GM19467 (cell line): ENCODE measurements around the gene CEP128.

ENCODE experiments used
- ATAC-seq: cut with Tn5 transposase; IDR thresholded peaks from one replicate; pipeline ENCODE4 v1.9.1; 2021; ENCODE audit warnings: mild to moderate bottlenecking, moderate library complexity; ENCODE audit not compliant: unreplicated experiment

CEP128 gene

DNA sequence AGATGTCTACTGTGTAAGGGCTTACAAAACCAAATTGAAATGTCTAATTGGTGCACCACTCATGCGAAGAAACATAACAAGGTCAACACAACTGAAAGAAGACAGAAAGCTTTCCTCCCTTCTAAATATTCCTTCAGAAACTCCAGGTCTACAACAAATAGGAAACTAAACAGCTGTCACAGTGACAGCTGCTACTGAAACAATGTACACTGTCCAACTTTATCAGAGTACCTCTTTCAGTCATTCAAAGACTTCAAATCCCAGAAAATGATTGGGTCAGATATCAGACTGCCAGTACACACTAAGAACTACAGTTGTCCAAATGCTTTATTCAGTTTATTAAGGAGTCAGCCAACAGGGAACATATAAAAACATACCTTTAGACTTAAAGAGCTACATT lies 35.2 kb downstream of the CEP128 start:
- no peak for ATAC-seq

DNA sequence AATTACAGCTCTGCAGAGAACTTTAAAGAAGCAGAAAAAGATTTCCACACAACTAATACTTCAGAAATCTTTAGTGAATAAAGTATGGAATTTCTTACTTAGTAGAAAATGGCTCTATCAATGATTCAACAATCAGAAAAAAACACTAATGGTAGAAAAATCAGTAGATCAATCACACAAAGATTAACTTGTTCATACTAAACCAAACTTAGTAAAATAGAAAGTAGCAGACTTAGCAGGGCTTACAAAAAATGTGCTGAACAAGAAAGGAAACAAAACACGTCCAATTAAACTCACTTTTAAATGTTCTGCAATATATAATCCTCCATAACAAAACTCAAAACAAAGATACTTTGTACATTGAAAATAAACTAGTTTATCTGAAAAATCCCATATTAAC lies 38.9 kb downstream of the CEP128 start:
- ATAC-seq = no peak

DNA sequence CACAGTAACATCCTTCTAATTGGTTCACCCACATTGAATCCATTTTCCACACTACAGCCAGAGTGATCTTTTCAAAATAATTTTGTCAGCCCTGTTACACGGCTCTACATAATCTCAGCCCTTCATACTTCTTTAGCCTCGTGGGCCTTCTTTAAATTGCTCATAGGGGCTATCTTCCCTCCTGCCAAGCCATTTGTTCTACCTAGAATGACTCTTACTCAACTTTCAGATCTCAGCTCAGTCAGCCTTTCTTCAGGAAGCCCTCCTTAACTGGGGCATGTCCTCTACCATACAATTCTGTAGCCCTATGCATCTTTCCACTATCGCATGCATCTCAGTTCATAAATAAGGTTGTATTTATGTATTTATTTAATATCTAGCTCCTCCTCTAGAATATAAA lies 39.7 kb downstream of the CEP128 start:
- no peak for ATAC-seq

DNA sequence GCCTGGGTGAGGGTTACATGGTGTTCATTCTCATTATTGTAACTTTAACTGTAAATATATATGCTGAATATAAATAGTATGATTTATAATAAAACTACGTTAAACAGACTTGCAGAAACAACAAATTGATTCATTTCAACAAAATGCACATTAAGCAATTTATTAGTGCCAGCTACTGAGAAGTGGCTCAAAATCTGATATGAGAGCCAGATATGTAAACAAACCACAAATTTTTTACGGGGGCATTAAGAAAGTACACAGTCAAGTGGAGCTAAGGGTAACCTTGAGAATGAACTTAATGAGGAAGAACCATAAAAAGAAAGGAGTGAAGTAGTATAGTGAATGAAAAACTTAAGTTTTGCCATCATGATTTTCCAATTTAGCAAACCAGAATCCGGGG lies 40.3 kb downstream of the CEP128 start:
- ATAC-seq = no peak

DNA sequence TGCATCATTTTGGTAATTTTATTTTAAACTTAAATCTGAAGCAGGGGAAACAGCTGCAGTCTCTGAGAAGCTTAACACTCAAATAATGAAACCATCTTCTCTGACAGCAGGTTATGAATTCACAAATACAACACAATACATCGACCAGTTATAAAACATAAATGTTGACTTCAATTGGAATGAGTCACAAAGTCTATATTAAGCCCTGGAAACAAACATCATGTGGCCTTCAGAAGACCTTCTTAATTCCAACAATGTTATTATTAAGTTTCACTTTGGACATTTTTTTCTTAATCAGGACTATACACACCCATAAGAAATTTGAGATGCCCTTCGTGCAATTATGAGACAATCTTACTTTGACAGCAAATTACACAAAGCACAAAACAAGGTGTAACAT lies 68.9 kb downstream of the CEP128 start:
- no peak for ATAC-seq

DNA sequence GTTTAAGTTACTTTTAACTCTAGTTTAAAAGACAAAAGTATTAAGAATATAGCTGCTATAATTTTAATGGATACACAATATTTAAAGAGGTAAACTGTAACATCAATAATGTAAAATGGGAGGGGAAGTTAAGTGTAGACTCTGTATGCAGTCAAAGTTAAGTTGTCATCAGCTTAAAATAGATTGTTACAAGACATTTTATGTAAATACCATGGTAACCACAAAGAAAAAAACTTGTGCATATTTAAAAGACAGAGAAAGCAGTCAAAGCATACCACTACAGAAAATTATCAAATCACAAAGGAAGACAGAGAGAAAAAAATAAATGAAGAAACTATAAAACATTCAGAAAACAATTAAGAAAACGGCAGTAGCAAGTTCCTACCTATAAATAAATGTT lies 73.3 kb downstream of the CEP128 start:
- no peak for ATAC-seq

DNA sequence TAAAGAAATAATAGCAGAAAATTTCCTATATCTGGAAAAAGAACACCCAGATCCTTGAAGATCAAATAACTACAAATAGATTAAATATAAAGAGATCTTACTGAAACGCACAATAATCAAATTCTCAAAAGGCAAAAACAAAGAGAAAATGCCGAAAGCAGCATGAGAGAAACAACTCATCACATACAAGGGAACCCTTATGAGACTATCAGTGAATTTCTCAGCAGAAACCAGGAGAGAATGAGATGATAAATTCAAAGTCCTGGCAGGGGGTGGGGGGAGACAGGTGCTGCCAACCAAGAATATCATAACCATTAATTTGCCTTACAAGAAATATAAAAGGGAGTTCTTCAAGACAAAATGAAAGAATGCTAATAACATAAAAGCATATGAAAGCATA lies 73.7 kb downstream of the CEP128 start:
- no peak for ATAC-seq

DNA sequence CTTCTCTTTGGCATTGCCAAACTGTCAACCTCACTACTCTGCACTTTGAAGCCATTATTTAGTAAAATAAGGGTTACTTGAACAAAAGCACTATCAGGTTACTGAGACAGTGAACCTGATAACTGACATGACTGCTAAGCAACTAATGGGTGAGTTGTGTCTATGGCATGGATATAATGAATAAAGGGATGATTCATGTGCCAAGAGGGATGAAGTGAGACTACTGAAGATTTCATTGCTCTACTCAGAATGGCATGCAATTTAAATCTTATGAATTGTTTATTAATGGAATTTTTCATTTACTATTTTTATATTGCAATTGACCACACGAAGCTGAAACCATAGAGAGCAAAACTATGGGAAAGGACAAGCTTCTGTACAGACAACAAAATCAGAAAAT lies 74.4 kb downstream of the CEP128 start:
- no peak for ATAC-seq

DNA sequence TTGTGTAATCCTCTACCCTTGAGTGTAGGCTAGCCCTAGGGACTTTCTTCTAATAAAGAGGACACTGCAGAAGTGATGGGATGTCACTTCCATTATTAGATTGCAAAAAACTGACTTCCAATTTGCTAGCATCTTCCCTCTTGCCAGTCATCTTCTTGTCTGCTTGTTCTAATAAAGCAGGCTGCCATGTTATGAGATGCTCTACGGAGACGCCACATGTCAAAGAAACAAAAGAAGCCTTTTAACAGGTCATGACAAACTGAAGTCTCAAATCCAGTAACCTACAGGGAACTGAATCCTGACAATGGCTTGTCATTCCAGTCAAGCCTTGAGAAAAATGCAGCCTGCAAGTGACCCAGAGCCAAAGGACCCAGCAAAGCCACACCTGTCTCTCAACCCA lies 76.0 kb downstream of the CEP128 start:
- ATAC-seq = no peak

DNA sequence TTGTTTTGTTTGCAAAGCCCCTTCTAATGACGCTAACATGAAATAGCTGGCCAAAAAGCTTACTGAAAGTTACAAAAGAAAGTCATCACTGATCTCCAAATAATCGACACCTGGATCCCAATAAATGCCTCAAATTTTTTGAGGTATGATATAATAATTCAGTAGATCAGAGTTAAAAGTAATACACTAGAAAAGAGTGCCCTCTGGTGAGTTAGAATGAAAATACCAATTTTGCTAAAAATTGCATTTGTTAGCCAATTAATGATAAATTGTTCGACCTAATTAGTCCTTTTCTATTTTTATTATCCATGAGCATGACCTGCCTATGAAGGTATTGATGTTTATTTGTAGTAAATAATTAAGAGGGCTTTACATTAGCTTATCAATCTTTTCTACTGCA lies 78.6 kb downstream of the CEP128 start:
- ATAC-seq = no peak

DNA sequence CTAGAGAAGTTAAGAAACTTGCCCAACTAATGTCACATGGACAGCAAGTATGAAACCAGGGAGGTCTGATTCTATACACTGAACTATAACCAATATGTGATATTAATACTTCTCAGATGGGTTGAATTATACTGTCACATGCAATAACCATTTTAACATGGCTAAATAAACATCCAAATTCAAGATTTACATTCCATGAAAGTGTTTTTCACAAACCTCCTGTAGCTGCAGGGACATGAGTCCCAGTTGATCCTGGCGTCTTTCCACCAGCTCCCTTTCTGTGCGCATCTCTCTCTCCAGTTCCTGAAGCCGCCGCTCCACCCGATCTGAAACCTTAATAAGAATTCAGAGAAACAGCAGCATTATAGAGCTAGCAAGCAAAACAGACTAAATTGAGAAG lies 79.0 kb downstream of the CEP128 start:
- ATAC-seq = no peak

DNA sequence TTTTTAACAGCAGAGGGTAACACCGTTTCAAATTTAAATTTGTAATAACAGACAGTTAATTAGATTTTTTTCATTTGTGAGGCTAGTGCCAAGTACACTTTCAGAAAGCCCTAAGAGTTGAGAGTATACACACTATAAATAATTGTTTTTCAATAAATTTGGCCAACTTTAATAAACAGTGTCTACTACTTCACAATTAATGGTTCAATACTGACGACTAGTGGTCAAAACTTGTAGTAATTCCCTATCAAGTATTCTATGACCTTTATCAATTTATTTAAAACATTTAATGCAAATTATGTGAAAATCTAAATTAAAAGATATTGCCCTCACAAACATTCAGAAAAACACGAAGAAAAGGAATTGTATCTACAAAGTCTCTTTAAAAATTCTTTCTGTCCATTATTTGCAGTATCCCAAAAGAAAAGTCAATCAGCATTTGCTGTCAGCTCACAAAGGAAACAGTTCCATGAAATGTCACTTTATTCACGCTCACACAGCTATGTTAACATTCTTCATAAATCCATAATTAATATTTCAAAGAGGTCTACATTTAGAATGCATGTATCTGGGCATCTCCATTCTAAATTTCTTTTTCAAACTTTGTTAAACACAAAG lies 91.2 kb downstream of the CEP128 start:
- no peak for ATAC-seq

DNA sequence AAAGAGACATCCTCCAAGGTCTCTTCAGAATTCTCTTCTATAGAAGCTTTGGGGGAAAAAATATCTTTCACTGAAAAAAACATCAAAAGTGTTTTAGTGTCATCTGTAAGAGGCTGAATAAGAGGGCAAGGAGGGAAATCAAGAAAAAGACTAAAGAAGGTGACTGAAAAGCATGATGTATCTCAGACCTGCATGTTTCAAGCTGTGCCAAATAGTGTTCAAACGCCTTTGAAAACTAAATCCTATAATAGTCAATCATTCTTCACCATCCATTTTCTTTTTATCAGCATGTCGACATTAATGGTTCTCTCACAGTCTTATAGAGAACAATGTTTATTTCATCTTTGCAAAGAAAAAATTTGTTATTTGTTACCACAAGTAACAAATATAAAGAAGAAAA lies 94.5 kb downstream of the CEP128 start:
- no peak for ATAC-seq

DNA sequence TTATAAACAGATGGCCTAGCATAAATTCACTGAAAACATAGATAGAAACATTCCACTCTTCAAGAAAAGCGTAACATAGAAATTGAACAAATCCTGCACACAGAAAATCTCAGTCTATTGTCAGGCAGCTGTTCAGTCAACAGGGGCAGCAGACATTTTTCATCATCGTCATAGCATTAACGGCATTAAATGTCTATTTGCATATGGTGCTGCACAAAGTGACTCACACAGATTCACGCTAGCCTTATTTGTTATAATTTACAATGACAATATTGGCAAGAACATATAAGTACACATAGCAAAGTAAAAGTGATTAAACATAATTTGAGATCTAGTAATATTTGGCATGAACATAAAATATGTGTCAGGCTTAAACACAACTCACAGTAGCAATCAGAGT lies 95.7 kb downstream of the CEP128 start:
- ATAC-seq = no peak

DNA sequence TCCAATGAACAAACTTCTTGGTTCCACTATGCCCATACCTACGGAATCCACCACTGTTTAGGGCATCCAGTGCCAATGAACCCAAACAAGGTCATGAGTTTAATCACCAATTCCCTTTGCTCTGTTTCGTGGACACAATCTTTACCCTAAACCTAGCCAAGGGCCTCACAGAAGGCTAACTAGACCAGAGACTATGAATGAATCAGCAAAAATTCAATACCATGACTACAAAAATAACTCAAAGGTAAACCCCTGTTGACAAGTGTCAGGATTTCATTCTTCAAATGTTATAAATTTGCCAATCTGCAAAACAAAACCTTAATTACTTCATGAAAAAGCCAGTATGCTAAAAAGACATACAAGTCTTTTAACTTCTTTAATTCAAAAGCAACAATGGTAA lies 96.7 kb downstream of the CEP128 start:
- ATAC-seq = no peak

DNA sequence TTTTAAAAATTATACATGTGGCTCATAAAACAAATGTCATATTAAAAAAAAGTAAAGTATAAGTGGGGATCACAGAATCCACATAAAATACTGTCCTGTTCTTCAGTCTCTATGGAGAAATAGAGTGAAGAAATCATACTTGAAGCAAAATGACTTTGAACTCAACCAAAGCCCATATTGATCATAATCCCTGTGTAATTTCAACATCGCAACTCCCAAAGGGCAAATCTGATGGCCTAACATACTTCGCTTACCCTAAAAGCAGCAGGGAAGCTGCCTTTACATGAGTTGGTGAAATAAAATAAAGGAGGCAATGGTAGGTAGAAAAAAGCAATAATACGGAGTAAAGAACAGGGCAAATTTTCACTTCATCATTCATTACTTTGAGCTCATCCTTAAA lies 101.8 kb downstream of the CEP128 start:
- ATAC-seq = no peak

DNA sequence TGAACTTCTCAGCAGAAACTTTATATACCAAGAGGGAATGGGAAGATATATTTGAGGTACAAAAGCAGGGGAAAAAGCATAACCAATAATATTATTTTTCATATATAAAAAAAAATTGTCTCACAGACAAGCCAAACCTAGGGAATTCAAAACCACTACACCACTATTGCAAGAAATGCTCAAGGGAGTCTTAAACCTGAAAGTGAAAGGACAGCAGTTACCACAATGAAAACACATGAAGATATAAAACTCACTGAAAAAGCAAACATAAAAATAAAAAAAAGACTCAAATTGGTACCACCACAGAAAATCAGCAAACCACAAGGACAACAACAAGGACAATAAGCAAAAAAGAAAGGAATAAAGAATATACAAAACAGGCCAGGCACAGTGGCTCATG lies 131.9 kb downstream of the CEP128 start:
- no peak for ATAC-seq

DNA sequence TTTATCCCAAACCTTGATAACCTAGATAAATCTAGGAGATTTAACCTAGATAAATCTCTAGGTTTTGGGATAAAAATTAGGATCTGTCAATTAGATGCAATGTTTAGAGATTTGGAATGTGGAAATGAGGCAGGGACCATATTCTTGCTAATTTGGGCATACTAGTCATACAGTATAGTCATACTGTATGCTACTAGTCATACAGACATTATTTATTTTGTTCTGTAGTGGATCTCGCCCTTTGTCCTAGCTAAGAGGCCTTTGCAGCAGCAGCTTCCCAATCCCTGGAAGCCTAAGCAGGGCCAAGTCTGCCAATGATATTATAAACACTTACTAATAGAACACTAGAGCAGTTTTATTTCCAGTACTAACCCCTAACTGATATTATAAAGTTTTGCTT lies 136.4 kb downstream of the CEP128 start:
- no peak for ATAC-seq

DNA sequence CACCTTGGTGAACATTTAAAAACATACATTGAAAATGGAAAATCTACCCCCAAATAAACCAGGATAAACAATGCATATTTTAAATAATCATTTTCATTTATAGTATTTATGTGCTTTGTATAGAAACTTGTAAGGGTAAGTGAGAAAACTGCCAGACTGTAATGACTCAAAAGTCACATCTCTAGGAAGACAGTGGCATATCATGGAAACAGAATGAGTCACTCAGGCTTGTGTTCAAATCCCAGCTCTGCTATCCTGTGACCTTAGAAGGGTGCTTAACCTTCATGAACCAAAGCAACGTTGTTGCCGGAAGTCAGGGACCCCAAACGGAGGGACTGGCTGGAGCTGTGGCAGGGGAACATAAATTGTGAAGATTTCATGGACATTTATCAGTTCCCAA lies 142.7 kb downstream of the CEP128 start:
- no peak for ATAC-seq

DNA sequence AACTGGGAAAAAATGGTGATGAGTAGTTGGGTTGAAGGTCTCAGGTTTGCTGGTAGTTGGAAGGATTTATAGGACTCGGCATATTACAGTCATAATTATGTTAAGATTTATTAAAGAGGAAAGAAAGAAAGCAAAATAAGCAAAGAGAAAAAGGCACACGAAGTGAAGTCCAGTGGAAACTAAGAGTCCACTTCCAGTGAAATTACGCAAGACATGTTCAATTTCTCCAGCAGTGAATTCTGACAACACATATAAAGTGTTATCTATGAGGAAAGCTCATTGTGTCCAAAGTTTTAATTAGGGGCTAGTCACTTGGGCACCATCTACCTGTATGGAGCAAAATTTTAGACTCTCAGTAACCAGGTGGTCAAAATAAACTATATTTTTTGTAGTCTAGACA lies 143.3 kb downstream of the CEP128 start:
- ATAC-seq = no peak

DNA sequence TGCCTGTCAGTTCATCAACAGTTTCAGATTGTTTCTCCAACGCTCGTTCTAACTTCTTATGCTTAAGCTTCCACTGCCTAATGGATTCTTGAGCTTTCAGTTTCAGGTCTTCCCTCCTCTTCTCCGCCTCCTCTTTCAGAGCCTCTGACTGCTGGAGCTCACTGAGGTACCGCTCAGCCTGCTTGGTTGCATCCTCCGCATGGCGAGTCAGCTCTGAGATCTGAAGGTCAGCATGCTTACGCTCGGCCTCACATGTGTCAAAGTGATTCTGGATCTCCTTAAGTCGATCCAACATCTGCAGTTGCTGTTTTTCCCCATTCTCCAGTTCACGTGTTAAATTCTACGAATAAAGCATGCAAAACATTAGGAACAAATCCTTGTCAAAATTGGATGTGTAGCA lies 148.8 kb downstream of the CEP128 start:
- no peak for ATAC-seq

DNA sequence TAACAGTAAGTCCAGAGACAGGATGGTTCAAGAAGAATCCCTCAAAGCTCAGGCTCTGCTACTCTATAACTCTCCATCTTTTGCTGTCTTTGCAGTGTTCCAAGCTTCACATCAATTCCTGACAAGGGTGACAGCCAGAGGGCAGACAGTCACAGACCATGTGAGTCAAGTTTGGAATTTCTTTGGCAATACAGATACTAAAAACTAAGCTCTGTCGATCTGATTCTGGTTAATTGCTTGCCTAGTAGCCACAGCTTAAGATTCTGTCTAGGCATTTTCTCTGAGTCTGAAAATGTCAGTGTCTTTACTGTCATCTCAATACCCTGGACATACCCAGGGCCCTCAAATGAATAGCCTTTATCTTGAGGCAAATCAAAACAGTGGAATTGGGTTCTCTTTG lies 153.7 kb downstream of the CEP128 start:
- ATAC-seq = no peak

DNA sequence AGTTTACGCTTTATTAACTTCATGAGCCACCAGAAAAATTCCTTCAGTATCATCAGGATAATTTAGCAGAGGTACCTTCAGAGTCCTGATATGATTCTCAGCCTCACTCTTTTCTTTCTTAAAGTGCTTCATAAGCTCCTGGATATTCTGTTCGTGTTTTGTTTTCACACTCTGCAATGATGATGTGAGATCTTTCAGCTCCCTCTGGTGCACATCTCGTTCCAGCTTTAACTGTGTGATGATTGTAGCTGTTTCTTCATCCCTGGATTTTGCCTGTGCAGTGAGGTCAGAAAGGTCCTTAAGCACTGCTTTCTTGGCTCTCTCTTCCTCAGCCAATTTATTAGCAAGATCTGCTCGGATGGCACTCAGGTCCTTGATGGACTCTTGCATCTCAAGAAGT lies 156.7 kb downstream of the CEP128 start:
- no peak for ATAC-seq

DNA sequence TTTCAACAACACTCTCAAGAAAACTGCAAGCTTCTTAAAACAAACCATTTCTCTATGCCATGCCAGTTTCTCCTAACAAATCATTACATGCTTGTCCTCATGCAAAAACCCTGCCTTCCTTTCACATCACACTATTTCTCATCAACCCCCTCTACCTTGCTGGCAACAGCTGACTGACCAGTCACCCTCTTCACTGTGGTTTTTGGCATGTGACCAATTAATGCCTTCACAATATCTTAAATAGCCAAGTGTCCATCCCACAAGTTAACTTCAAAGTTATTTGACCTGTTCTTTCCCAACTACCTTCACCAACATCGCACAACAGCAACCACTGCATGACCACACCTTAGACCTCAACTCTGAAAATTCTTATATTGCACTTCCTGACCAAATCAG lies 159.6 kb downstream of the CEP128 start:
- no peak for ATAC-seq
